Adrenal gland (tissue), 5 donors: Measurements from ENCODE around the gene ZNF420.

Experiments used
- CTCF ChIP-seq, 6 experiments: fragments of 450-650 bp in 4 of 6; fragments of 200-600 bp in 2 of 6; sonication (generic) in 1 of 6; IDR thresholded peaks; 1 replicate in 5 of 6; 2 replicates in 1 of 6; pipeline versions ENCODE4 v1.5.1 to v1.8.0; 2016 to 2021; ENCODE audit warnings: antibody characterized with exemption in 6 of 6, mild to moderate bottlenecking in 2 of 6, moderate library complexity in 1 of 6
- POLR2A ChIP-seq, 2 donors: fragments of 450-650 bp; IDR thresholded peaks; one replicate each; pipeline ENCODE4 v1.6.1; 2017; ENCODE audit warnings: antibody characterized with exemption in 2 of 2, mild to moderate bottlenecking in 2 of 2, moderate library complexity in 1 of 2
- donor health status: DM: no; HTN: no; CAD: no.

GRCh38 chr19:37077501-37077933, 716 bp upstream of the ZNF420 start:
- no peak for TF ChIP-seq CTCF (IDR thresholded peaks at IDR 0.05)
- TF ChIP-seq POLR2A (IDR thresholded peaks at IDR 0.05): no peak
